ENCODE results near the gene C11orf68. TPM values are rescaled to one million over a fixed set of nuclear protein-coding genes. Genes with fewer than 3 reads are reported as not detected.

C11orf68 gene
- total and polyA plus RNA-seq, 9 of the 15 experiments (the other 6 are each of a cell fraction or from before 2014, with no cell fraction given) = 3.6 to 35.9 (median 12.8) TPM

- TF ChIP-seq ESRRB (CRISPR knock-in tag; IDR thresholded peaks at IDR 0.05; ENCODE audit: borderline replicate concordance) = no peak
- no peak for TF ChIP-seq ARID4B (CRISPR knock-in tag; IDR thresholded peaks at IDR 0.05)
- TF ChIP-seq ERF (CRISPR knock-in tag; IDR thresholded peaks at IDR 0.05) = no peak
- TF ChIP-seq CREBBP (IDR thresholded peaks at IDR 0.05; ENCODE audit: low read depth, low read length) = no peak
- no peak for TF ChIP-seq PRDM10 (IDR thresholded peaks at IDR 0.05; ENCODE audit: partially characterized antibody)
- TF ChIP-seq FOSL1 (tag; conservative IDR thresholded peaks at IDR 0.05) = no peak
- TF ChIP-seq, protein P1, sequence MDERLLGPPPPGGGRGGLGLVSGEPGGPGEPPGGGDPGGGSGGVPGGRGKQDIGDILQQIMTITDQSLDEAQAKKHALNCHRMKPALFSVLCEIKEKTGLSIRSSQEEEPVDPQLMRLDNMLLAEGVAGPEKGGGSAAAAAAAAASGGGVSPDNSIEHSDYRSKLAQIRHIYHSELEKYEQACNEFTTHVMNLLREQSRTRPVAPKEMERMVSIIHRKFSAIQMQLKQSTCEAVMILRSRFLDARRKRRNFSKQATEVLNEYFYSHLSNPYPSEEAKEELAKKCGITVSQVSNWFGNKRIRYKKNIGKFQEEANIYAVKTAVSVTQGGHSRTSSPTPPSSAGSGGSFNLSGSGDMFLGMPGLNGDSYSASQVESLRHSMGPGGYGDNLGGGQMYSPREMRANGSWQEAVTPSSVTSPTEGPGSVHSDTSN (CRISPR knock-in tag; IDR thresholded peaks at IDR 0.05; ENCODE audit: low read depth) = no peak
- TF ChIP-seq, protein P1 (tag; conservative IDR thresholded peaks at IDR 0.05; ENCODE audit: low read depth) = no peak
- TF ChIP-seq DDX20 (tag; IDR thresholded peaks at IDR 0.05; ENCODE audit: low read depth) = no peak
- no peak for TF ChIP-seq PKNOX1 (IDR thresholded peaks at IDR 0.05)
- no peak for TF ChIP-seq CHCHD3 (CRISPR knock-in tag; IDR thresholded peaks at IDR 0.05)
Observed at GRCh38 chr11:65918211-65919140, at the start of gene C11orf68 (continued).
